ENCODE measurements around the gene COL13A1.

Gene COL13A1

DNA sequence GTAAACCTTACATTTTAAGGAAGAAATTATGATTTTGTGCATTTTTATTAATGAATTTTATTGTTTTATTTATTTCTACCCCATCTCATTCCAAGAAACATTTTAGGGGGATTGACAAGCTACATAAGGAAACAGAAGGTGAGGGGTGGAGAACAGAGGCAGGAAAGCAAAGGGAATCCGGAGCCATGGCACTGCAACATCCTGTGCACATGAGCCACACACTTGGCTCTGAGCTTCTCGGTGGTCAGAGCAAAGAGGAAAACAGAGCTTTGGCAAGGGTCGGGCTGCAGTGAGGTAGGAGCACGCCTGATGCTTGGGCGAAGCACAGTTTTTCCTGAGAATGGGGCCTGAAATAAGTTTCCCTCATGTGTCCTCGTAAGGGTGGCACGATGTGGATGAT, 68.9 kb downstream of the COL13A1 start:
- DNase-seq: no peak

DNA sequence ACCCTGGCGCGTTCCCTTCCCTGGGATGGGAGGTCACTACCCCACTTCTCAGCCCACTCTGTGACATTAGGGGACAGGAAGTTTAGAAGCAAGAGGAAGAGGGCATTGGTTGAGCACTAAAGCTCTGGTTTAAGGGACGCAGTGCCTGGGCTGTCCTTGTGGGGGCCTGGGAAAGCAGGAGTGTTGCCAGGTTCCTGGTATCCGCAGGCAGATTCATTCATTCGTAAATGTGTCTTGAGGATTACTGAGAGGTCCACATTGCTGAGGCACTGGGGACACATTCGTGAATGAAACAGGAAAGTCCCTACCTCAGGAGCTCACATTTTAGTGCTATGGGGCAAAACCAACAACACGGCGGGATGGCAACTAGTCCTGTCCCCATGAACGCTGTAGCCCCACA, 69.4 kb downstream of the COL13A1 start:
- no peak for DNase-seq

DNA sequence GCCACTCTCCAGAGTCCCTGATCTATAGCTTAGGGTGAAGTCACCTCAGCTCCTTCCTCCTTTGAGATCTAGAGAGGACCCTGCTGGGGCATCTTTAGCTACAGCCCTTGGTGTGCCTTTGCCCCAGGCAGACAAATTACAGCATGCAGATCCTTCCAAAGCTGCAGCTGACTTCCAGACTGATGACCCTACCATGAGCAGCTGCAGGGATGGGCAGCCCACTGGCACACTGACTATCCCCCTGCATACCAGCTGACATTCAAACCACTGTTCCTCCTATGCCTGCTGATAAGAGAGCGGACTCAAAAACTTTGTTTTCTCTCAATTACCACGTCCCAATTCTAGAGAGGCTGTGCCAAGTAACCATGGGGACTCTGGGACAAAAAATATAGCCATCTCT, 70.6 kb downstream of the COL13A1 start:
- no peak for DNase-seq

DNA sequence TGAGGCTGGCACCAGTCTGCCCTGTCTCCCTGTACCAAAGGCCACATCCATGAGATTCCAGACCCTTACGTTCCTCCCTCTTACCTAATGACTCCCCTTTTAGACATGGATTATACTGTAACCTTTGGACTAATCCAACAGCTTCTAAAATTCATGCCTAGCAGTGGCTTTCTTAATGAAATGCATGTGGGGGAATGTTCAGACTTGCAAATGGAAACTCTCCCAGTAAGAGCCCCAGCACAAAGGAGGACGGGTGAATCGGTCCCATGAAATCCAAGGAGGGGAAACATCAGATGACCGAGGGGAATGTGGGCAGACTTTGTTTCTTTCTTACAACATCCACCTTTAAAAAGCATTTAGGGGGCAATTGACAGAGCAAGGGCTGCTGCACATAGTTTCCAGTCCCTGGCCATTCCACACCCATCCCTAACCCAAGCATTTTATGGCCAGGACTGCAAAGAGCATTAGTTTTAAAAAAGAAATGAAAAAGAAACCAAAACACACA, 71.5 kb downstream of the COL13A1 start:
- no peak for DNase-seq

DNA sequence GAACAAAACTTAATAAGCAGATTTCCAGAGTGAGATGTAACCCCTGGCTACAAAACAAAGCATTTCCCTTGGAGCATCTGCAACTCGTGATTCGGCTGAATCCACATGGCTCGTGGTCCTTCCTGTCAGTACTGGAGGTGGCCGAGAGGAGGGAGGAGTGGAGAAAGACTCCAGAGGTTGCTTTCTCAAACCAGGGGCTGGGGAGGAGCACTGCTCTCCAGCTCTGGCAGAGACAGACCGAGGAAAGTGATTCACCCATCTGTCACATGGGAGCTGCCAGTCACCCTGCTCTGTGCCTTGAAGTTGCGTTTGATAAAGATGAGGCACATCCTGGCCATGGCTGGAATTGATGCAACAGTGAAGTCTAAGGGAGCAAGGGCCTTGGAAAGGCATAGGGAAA, 72.7 kb downstream of the COL13A1 start:
- no peak for DNase-seq

DNA sequence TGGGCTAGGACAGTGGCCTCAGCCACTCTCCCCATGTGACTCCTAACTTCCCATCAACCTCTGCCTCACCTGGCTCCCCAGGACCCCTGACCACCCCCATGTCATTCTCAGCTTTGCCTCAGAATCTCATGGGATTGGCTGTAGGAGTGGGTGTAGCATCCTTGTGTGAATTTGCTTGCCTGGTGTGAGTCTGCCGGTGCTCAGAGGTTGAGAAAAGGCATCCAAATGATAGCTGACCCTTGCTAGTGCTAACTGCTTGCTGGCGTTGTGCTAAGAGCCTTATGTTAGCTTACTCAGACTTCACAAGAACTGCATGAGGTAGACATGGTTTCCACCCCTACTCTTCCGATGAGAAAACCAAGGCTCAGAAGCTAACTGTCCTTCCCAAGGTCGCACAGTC, 74.2 kb downstream of the COL13A1 start:
- no peak for DNase-seq

DNA sequence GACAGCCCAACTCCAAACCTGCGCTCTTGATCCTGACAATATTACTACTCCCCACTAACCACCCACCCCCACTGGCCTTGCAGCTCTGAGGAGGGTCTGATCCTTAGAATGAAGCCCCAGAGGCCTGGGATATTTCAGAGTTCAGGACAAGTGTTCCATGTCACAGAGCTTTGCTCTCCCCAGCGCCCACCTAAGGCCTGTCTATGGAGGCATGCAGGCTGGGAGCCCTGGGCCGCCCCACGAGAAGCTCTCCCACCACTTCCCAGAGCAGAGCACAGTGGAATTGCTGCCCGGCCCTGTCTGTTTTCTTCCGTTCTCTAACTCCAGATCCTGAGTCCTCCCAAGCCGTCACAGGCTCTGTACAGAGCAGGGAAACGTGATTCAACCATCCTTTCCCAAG, 74.6 kb downstream of the COL13A1 start:
- DNase-seq: no peak

DNA sequence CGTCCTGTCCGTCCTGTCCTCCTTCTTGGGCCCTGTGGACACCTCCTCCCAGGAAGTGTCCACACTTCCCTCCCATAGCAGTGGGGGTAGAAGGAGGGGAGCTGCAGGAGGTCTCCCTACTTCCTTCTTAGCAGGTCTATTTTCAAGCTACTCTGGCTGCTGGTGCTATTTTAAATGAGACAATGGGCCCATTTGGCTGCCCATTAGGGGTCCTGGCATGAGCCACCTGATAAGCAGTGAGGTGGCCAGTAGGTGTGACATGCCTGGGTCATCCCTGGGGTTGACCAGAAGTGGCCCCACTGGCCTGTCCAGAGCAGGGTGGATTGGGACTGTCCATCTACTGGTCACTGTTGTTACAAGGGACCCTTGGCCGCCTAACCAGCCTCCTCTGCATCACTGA, 75.2 kb downstream of the COL13A1 start:
- no peak for DNase-seq

DNA sequence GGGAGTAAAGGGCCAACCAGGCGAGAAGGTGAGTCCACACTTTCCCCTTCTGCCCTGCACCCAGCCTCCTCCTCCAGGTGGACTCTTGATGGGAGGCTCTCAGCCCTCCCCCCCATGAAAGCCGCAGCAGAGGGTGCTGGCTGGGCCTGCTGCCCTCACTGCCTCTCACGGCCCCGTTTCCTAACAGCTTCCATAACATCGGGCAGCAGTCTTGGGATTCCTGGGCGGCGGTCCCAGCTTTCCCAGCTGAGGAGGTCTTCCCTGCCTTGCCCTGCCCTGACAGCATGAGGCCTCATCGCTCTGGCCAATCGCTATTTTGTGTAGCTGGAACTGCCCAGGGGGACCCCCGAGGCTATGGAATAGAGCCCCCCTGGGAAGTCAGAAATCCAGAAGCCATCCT, 76.3 kb downstream of the COL13A1 start:
- DNase-seq: no peak

DNA sequence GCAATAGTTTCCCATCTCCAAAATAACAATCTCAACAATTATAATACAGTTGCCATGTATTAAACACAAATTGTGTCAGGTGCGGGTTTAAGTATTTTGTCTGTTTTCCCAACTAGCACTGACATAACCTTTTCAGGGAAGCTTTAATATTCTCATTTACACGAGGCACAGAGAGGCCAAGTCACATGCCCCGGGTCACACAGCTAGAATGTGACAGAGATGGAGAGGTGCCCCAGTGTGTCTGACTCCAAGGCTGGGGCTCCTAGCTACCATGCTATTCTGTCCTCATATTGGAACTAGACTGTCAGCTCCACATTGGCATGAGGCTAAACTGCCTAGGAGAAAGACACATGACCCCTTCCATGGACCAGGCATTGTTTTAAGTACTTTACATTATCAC, 77.2 kb downstream of the COL13A1 start:
- DNase-seq: no peak

DNA sequence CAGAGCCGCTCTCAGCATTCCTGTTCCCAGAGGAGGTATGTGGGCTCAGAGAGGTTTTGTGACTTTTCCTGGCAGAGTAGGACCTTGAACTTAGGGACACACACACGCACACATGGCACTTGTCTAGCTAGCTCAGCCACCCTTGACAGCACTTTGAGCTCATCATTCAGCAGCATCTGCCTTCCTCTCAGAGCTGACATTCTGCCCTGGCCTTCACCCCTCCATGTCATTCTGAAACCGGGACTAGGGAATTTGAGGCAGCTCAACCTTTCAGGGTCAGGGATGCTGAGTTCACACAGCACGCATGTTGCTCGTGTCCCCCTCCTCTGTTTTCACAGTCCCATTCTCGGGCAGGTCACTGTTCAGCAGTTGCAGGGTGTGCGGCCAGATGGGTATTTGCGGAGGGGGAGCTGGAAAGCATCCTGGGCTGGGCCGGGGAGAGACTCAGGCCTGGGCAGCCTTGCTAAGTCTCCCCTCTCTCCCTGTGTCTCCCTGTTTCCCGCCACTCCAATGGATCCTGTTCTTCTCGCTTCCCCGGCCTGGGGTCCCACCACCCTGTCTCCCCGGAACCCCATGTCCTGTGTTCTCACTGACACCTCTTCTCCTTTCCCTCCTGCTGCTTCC, 78.0 kb downstream of the COL13A1 start:
- DNase-seq: no peak

DNA sequence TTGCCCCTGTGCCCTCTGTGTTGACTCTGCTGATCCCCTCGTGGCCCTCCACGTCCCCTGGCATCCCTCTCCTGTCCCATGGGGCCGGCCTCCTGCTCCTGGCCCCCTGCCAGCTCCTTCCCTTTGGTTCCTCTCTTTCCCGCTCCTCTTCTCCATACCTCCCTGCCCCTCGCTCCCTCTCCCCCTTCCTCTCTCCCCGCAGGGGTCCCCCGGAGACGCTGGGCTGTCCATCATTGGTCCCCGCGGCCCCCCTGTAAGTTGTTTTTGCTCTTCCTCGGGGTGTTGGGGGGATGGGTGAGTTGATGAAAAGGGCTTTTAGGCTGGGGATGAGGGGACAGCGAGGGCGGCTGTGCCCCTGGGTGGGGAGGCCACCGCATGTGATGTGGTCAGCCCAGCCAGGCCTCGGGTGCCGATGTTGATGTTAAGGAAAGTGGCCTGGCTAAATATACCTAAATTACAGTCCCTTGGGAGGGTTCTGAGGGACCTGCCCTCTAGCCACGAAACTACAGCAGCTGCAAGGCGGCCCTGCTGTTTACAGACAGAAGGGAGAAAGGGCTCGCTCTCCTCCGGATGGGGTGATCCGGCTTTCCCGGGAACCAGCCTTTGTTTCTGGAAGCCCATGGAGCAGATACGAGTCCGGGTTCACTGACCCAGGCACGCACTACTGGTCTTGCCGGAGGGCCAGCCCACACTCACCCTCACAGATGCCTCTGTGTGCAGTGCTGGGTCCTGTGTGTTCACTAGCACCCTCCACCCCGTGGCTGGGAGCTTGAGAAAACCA, 78.8 kb downstream of the COL13A1 start:
- no peak for DNase-seq

DNA sequence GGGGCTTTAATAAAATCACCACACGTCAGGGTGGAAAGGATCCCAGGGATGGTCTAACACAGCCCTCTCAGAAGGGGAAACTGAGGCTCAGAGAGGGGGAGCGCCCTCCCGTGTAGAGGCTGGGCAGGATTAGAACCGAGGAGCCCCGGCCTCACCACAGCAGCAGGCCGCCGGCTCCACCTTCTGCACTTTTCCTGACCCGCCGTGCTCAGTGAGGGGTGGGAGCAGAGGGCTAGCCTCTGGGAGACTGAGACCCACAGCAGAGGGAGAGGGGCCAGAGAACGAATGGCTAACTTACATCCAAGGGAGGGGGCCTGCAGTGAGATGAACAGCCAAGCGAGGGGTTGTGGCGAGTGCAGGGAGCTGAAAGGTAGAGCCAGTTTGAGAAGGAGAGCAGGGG, 79.5 kb downstream of the COL13A1 start:
- no peak for DNase-seq

DNA sequence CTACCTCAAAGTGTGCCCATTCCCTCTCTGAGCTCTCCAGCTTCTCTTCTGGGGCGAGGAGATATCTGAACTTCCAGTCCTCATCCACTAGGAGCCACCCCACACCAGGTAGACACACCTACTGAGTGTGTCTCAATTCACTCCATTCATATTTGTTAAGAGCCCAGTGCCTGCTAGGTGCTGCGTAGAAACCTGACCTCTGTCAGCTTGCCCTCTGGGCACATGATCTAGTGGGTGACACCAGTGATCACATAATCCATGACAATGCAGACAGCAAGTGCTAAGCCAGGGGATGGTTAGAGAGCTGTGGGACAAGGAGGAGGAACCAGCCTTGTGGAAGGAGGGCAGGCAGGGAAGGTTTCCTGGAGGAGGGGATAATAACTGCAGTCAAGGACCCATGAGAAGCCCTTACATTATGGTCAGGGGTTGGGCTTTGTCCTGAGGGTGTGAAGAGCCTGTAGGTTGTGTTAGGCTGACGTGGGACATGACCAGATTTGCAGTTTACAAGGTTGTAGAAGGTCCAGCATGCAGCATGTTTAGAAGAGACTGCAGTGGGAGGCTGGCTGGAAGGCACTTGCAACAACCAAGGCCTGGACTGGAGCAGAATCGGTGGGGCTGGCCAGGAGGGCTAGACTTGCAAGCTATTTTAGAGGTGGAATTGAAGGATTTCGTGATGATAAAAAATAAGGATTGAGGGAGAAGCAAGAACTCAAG, 81.8 kb downstream of the COL13A1 start:
- no peak for DNase-seq

DNA sequence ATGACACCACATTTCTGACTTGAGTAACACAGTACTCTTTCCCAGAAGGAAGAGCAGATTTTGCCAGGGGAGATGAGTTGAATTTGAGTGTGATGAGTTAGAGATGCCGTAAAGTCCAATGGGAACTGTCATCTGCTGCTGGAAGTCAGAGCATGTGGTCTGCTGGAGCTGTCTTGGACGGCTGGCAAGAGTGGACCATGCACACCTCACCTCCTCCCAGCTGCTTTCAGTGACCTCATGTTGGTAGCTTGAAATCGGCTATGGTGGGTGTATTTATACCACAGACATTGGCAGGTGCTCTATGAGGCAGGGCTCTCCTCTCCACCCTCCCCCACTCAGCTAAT, 82.3 kb downstream of the COL13A1 start:
- DNase-seq: no peak

DNA sequence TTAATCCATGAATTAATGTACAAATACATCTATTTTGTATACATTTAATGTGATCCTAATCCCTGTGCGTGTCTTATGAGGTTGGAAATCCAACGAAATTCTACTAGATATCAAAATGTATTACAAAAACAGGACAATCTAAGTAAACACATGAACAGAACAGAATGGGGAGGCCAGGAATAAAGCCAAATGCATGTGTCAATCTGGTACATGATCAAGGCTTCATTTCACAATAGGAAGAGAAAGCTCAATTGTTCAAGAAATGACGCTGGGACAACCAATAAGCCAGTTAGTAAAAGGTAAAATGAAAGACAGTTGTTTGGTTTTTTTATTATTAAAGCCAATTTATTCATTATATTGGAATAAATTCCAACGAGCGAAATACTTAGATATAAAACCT, 83.0 kb downstream of the COL13A1 start:
- no peak for DNase-seq

DNA sequence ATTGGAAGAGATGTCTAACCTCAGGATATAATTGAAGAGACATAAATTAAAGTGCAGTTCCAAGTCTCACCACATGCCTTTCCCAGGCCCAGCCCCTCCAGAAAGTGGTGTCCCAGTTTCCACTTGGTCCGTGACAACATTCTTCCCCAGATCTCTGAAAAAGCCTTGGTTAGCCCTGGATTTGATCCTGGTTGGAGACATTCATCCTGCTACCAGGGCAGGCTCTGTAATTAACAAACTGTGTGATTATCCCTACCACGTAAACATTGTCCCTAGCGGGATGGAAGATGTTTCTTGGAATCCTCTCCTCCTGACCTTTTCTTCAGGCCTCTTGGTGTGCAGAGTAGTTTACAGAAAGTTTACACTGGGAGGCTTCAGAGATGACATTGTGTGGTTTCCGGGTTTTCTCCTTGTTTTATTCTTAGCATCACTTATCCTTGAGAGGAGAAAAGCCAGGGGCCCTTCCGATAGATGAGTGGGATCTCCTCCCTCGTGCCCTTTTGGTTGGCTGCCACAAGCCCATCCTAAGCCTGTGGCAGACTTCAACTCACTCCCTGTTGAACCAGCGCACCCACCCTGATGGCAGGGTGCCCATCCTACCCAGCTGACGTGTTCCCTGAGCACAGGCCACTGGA, 83.8 kb downstream of the COL13A1 start:
- no peak for DNase-seq

DNA sequence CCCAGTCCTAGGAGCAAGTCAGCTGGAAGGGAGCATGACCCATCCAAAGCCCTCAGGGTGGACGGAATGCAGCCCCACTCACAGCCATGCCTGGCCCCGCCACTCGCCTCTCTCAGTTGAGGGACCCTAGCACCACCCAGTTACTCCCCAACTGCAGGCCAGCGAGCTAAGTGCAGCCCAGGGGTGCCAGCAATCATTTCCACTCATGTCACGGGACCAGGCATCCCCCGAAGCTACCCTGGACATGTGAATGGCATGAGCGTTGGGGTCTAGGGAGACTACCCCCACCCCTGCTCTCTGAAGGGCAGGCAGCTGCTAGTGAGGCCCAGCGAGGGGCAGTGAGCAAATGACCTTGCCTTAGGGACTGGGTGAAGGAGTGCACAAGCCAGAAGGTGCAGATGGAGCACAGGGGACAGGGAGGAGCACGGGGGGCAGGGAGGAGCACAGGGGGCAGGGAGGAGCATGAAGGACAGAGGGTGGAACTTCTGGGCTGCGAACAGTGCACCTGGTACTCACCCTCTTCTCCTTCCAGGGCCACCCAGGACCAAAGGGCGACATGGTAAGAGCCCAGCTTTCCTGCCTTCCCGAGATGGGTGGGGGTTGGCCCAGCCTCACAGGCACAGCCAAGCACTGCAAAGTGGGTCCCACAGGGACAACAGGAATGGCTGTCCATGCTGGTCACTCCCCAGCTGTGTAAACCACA, 87.3 kb downstream of the COL13A1 start:
- no peak for DNase-seq

DNA sequence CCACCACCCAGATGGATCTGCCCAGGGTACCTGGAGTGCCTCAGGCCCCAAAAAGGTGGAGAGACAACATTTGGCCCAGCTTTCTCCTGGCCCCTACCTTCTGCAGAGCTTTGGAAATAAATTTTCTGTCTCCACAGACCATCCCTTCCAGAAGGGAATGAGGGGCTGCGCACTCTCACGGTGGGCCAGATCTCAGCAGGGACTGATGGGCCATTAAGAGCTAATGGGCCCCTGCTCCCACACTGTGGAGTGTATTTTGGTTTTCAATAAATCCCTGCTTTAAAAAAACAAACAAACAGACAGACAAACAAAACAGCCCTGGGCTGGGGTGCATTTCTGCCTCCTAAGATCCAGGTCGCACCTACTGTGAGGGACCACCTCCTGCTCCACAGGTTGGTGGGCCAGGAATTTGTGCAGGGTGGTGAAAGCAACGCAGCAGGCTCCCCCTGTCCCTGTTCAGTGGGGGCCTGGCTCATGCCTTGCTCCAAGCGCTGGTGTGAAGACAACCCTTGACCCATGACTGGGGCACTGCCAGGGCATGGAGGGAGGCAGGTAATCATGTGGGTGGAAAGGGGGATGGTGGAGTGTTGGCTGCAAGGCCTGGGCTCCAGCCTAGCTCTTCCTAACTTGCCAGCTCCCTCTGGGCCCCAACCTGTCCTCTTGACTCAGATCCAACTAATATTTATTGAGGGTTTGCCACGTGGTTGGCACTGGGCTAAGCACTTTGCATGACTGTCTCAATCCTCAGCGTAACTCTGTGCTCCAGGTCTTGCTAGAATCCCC, 88.5 kb downstream of the COL13A1 start:
- DNase-seq: no peak

DNA sequence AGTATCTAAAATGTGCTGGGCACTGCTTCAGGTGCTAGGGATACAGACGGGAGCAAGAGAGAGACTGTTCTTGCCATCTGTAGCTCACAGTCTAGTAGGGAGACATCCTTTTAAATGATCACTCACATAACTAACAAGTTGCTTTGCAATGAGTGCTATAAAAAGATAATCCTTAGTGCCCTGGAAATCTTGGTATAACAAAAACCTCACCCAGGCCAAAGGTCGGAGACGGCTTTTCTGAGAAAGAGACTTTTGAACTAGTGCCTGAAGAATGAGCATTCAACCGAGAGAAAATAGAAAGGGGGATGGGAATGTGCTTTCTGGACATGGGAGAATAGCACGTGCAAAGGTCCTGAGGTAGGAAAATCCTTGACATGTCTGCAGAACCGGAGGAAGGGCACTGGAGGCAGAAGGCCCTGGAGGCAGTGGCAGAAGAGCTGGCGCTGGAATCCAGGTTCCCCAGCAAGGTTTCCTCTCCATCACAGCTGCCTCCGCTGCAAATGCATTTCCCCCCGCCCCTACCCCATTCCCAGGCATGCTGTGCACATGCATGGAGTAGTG, 89.4 kb downstream of the COL13A1 start:
- no peak for DNase-seq

DNA sequence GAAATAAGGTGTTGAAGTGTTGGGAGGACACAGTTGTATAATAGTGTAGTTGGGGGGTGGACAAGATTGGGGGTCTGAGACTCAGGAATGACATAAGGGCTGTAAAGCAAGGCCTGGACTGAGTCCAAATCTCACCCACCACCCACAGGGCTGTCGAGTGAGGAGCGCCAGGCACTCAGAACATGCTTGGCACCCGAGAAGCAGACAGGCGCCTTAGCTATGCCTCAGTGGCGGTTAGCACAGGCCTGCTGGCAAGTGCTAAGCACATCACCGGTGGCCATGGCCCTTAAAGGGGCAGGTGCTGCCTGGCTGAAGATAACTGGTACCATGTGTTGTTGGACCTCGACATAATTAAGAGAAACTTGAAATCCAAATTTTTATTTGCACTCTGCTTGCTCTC, 90.7 kb downstream of the COL13A1 start:
- DNase-seq: no peak

DNA sequence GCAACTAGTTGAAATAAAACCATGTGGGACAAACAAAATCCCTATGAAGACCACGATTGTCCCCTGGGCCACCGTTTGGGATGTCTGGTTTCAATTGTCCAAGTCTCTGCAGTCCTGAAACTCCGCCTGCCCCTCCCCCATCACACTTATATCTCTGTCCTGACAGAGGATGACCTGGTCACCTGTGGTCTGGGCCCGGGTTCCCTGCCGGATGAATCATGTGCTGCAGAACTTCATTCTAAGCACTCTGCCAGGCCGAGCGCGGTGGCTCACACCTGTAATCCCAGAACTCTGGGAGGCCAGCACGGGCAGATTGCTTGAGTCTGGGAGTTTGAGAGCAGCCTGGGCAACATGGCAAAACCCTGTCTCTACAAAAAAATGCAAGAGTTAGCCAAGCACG, 91.1 kb downstream of the COL13A1 start:
- DNase-seq: no peak
